Fibroblast of mammary gland (primary cell): ENCODE measurements around the gene INPP5A.

Source experiments
- DNase-seq: peaks from one replicate; pipeline ENCODE4 v3.0.0-alpha.2; 2010; ENCODE audit warnings: low read depth
- H3K4me3 ChIP-seq: 2 replicates; pipeline ENCODE4 v1.5.1; 2011; ENCODE audit warnings: low read depth, mild to moderate bottlenecking, low read length, moderate library complexity; ENCODE audit not compliant: control insufficient read depth
- TF ChIP-seq, protein P1 (sequence below): conservative IDR thresholded peaks from 2 replicates; pipeline ENCODE4 v1.5.1; 2011; ENCODE audit warnings: low read depth, low read length, inconsistent platforms; ENCODE audit not compliant: control insufficient read depth, insufficient read depth

INPP5A gene

DNA sequence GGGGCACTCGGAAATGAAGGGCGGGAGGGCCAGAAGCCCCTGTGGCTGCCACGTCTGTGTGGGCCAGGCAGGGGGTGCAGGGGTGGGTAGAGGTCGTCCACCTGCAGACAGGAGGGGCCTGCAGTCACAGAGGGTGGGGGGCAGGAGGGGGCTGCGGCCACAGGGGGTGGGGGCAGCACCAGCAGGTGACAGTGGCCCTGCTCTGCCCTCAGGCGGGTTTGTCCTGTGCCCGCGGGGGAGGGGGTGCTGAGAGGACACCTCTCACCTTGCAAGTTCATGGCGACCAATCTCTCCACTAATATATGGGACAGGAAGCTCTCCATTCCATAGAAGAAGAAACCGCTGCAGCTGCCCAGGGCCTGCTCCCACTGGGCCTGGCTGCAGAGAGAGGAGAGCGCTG lies 274.9 kb downstream of the INPP5A start:
- TF ChIP-seq, protein P1, sequence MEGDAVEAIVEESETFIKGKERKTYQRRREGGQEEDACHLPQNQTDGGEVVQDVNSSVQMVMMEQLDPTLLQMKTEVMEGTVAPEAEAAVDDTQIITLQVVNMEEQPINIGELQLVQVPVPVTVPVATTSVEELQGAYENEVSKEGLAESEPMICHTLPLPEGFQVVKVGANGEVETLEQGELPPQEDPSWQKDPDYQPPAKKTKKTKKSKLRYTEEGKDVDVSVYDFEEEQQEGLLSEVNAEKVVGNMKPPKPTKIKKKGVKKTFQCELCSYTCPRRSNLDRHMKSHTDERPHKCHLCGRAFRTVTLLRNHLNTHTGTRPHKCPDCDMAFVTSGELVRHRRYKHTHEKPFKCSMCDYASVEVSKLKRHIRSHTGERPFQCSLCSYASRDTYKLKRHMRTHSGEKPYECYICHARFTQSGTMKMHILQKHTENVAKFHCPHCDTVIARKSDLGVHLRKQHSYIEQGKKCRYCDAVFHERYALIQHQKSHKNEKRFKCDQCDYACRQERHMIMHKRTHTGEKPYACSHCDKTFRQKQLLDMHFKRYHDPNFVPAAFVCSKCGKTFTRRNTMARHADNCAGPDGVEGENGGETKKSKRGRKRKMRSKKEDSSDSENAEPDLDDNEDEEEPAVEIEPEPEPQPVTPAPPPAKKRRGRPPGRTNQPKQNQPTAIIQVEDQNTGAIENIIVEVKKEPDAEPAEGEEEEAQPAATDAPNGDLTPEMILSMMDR = no peak
- no peak for DNase-seq
- H3K4me3 ChIP-seq = no peak overlapping the region

GRCh38 chr10:132813001-132813401 lies 275.4 kb downstream of the INPP5A start:
- TF ChIP-seq, protein P1 = no peak
- no peak overlapping the region for H3K4me3 ChIP-seq
- DNase-seq = no peak

GRCh38 chr10:132813560-132814468 lies 276.2 kb downstream of the INPP5A start:
- H3K4me3 ChIP-seq = no peak overlapping the region
- TF ChIP-seq, protein P1 = no peak
- DNase-seq = no peak

- TF ChIP-seq, protein P1 = no peak
- H3K4me3 ChIP-seq = no peak overlapping the region
- DNase-seq = no peak
Measured at GRCh38 chr10:132814469-132814856, 276.9 kb downstream of the INPP5A start.

DNA sequence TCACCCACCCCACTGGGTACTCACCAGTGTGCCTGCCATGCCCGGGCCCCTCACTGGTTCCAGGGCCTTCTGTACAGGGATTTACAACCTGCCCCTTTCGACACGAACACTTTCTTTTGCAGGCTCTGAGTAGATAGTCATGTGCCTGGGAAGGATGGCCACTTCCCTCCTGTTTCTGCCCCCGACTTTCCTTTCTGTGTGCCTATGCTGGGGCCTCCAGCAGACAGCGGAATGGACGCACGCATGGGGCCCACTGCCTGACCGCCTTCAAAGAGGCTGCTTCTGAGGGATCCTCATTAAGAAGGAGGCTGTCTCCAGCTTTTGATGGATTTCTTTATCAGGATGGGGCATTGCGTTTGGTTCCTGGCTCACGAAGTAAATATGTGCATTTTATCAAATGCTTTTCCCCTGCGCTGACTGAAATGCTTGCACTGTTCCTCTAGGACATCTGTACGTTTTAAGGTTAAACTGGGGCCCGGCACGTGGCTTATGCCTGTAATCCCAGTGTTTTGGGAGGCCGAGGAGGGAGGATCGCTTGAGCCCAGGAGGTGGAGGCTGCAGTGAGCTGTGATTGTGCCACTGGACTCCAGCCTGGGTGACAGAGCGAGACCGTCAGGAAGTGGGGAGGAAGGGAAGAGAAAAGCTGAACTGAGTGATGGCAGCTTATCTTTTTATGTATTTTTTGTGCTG lies 277.7 kb downstream of the INPP5A start:
- no peak for DNase-seq
- H3K4me3 ChIP-seq = no peak overlapping the region
- TF ChIP-seq, protein P1 = no peak

GRCh38 chr10:132816718-132817117 lies 279.1 kb downstream of the INPP5A start:
- no peak for DNase-seq
- TF ChIP-seq, protein P1 = no peak

More at GRCh38 chr10:132816718-132817117, 279.1 kb downstream of the INPP5A start:
- no peak overlapping the region for H3K4me3 ChIP-seq
